ENCODE results near the gene MYCBPAP.

DNA sequence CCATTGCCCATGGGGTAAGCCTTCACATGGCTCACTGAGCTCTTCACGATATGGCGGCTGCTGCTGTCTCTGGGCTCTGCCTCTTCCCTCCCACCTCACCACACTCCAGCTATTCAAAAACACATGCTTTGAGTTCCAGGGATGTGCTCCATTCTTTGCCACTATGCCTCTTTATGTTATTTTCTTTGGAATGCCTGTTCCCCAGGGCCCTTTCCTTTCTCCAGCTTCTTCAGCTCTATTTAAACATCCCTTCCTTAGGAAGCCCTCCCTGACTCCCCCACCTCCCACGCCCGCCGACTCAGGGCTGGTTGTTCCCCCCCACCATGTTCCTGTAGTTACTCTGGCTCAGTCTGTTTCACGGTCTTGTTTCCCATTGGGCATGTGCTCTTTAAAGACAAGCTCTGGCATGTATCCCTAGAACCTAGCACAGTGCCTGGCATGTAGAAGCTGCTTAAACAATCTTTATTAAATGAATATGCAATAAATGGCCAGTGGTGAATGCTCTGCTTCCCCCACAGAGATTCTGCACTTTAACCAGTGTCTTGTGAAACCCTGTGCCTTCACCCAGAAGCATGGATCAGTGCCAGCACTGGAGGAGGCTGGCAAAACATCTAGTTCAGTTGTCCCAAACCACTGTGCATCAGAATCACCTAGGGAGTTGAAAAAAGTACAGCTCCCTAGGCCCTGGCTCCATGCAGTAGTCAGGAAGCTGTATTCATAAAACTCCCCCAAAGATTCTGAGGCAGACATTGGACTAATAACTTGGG, 6.9 kb downstream of the MYCBPAP start:
- TF ChIP-seq, protein P1, sequence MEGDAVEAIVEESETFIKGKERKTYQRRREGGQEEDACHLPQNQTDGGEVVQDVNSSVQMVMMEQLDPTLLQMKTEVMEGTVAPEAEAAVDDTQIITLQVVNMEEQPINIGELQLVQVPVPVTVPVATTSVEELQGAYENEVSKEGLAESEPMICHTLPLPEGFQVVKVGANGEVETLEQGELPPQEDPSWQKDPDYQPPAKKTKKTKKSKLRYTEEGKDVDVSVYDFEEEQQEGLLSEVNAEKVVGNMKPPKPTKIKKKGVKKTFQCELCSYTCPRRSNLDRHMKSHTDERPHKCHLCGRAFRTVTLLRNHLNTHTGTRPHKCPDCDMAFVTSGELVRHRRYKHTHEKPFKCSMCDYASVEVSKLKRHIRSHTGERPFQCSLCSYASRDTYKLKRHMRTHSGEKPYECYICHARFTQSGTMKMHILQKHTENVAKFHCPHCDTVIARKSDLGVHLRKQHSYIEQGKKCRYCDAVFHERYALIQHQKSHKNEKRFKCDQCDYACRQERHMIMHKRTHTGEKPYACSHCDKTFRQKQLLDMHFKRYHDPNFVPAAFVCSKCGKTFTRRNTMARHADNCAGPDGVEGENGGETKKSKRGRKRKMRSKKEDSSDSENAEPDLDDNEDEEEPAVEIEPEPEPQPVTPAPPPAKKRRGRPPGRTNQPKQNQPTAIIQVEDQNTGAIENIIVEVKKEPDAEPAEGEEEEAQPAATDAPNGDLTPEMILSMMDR (IDR thresholded peaks at IDR 0.05 in 4 of 5, conservative IDR thresholded peaks at IDR 0.05 in 1 of 5), result no peak
- TF ChIP-seq POLR2A (IDR thresholded peaks at IDR 0.05), result no peak
